Stimulated activated memory B cell treated with anti-CD40 and anti-IgM and Interleukin-4, amounts not matched to agents 10 μg/mL and 1 μg/mL and 100 μg/mL, for 72 hours (primary cell): ENCODE measurements around the gene AFG1L.
"Not testable (repeated sequence)": the region's sequence is repeated elsewhere in the genome, so short reads cannot be mapped to it uniquely, and the experiment has no call there.

Experiments
- ATAC-seq: fragments of 150-1000 bp; cut with Tn5 transposase; 2 replicates; pipeline ENCODE4 v1.10.0; 2021
- H3K27ac Mint-ChIP-seq: one replicate; pipeline ENCODE4 v1.8.0; 2022; ENCODE audit warnings: mild to moderate bottlenecking, mixed read lengths
- H3K27me3 Mint-ChIP-seq: one replicate; pipeline ENCODE4 v1.8.0; 2022; ENCODE audit warnings: mixed read lengths
- H3K36me3 Mint-ChIP-seq: one replicate; pipeline ENCODE4 v1.8.0; 2022; ENCODE audit warnings: mixed read lengths
- H3K4me1 Mint-ChIP-seq: one replicate; pipeline ENCODE4 v1.8.0; 2022; ENCODE audit warnings: mixed read lengths
- H3K4me3 Mint-ChIP-seq: one replicate; pipeline ENCODE4 v1.8.0; 2022; ENCODE audit warnings: mild to moderate bottlenecking, moderate library complexity, mixed read lengths
- H3K9me3 Mint-ChIP-seq: one replicate; pipeline ENCODE4 v1.8.0; 2022; ENCODE audit warnings: mixed read lengths

Gene AFG1L

GRCh38 chr6:108275976-108276375 lies 18.9 kb upstream of the AFG1L start:
- Mint-ChIP-seq H3K36me3 (no peaks in the 10 kb centered on the region), H3K27me3 (no peaks in the 10 kb centered on the region), H3K4me1 (no peaks in the 10 kb centered on the region), H3K27ac (no peak overlapping the region), H3K9me3 (no peaks in the 10 kb centered on the region), H3K4me3 (no peak overlapping the region)
- ATAC-seq = no peak

GRCh38 chr6:108277295-108277694 lies 17.6 kb upstream of the AFG1L start:
- H3K9me3 Mint-ChIP-seq = no peaks in the 10 kb centered on the region
- no peak overlapping the region for H3K27ac Mint-ChIP-seq
- no peaks in the 10 kb centered on the region for H3K27me3 Mint-ChIP-seq
- H3K36me3 Mint-ChIP-seq = no peaks in the 10 kb centered on the region
- ATAC-seq = no peak
- H3K4me1 Mint-ChIP-seq = no peaks in the 10 kb centered on the region
- H3K4me3 Mint-ChIP-seq = no peak overlapping the region

GRCh38 chr6:108277831-108278230 lies 17.0 kb upstream of the AFG1L start:
- Mint-ChIP-seq H3K27me3 (no peaks in the 10 kb centered on the region), H3K4me3 (no peak overlapping the region)
- no peak for ATAC-seq

GRCh38 chr6:108285381-108285780 lies 9.5 kb upstream of the AFG1L start:
- ATAC-seq = no peak
- no peak overlapping the region for H3K27ac Mint-ChIP-seq

More at GRCh38 chr6:108277831-108278230, 17.0 kb upstream of the AFG1L start:
- H3K9me3 Mint-ChIP-seq = no peaks in the 10 kb centered on the region
- H3K27ac Mint-ChIP-seq = no peak overlapping the region
- no peaks in the 10 kb centered on the region for H3K36me3 Mint-ChIP-seq
- H3K4me1 Mint-ChIP-seq = no peaks in the 10 kb centered on the region

GRCh38 chr6:108286366-108286765 lies 8.5 kb upstream of the AFG1L start:
- Mint-ChIP-seq H3K4me1 (peaks cover 5% of the 10 kb centered on the region), H3K36me3 (no peaks in the 10 kb centered on the region), H3K9me3 (no peaks in the 10 kb centered on the region), H3K27me3 (no peaks in the 10 kb centered on the region), H3K27ac (no peak overlapping the region), H3K4me3 (no peak overlapping the region)
- no peak for ATAC-seq

More at GRCh38 chr6:108285381-108285780, 9.5 kb upstream of the AFG1L start:
- Mint-ChIP-seq H3K9me3 (no peaks in the 10 kb centered on the region), H3K4me3 (no peak overlapping the region), H3K4me1 (peaks cover 5% of the 10 kb centered on the region), H3K36me3 (no peaks in the 10 kb centered on the region), H3K27me3 (no peaks in the 10 kb centered on the region)

- Mint-ChIP-seq H3K9me3 (no peaks in the 10 kb centered on the region), H3K4me3 (no peak overlapping the region), H3K4me1 (peaks cover 5% of the 10 kb centered on the region), H3K27me3 (no peaks in the 10 kb centered on the region), H3K27ac (no peak overlapping the region), H3K36me3 (no peaks in the 10 kb centered on the region)
- ATAC-seq = no peak
Observed at GRCh38 chr6:108287373-108287772, 7.5 kb upstream of the AFG1L start.

- ATAC-seq = no peak
- Mint-ChIP-seq H3K27ac (no peak overlapping the region), H3K9me3 (no peaks in the 10 kb centered on the region)
Observed at GRCh38 chr6:108288742-108289141, 6.1 kb upstream of the AFG1L start.

GRCh38 chr6:108291091-108291490 lies 3.8 kb upstream of the AFG1L start:
- Mint-ChIP-seq H3K9me3 (no peaks in the 10 kb centered on the region), H3K27ac (no peak overlapping the region), H3K4me3 (no peak overlapping the region), H3K4me1 (peaks cover 11% of the 10 kb centered on the region), H3K27me3 (no peaks in the 10 kb centered on the region), H3K36me3 (no peaks in the 10 kb centered on the region)
- ATAC-seq = no peak

More at GRCh38 chr6:108288742-108289141, 6.1 kb upstream of the AFG1L start:
- Mint-ChIP-seq H3K27me3 (no peaks in the 10 kb centered on the region), H3K4me1 (peaks cover 5% of the 10 kb centered on the region), H3K4me3 (no peak overlapping the region), H3K36me3 (no peaks in the 10 kb centered on the region)

- H3K4me1 Mint-ChIP-seq = peaks cover 11% of the 10 kb centered on the region
- H3K36me3 Mint-ChIP-seq, H3K4me3 Mint-ChIP-seq, ATAC-seq, H3K27me3 Mint-ChIP-seq, H3K27ac Mint-ChIP-seq, H3K9me3 Mint-ChIP-seq: not testable (repeated sequence)
Observed at GRCh38 chr6:108292561-108292960, 2.3 kb upstream of the AFG1L start.

GRCh38 chr6:108293527-108294296 lies 1.1 kb upstream of the AFG1L start:
- Mint-ChIP-seq H3K9me3 (no peaks in the 10 kb centered on the region), H3K36me3 (no peaks in the 10 kb centered on the region), H3K4me3 (peak overlapping the region; percentile 88), H3K27me3 (no peaks in the 10 kb centered on the region), H3K4me1 (peaks cover 14% of the 10 kb centered on the region), H3K27ac (peak overlapping the region; percentile 99)
- no peak for ATAC-seq

- H3K27me3 Mint-ChIP-seq = no peaks in the 10 kb centered on the region
- peaks cover 19% of the 10 kb centered on the region for H3K4me1 Mint-ChIP-seq
- no peaks in the 10 kb centered on the region for H3K9me3 Mint-ChIP-seq
- peak; percentile 67 for ATAC-seq
- H3K36me3 Mint-ChIP-seq = no peaks in the 10 kb centered on the region
- H3K4me3 Mint-ChIP-seq = peak overlapping the region; percentile 88
- peak overlapping the region; percentile 99 for H3K27ac Mint-ChIP-seq
Observed at GRCh38 chr6:108294297-108294726, 542 bp upstream of the AFG1L start.

- Mint-ChIP-seq H3K27ac (peak overlapping the region; percentile 99), H3K36me3 (no peaks in the 10 kb centered on the region), H3K9me3 (no peaks in the 10 kb centered on the region), H3K27me3 (no peaks in the 10 kb centered on the region), H3K4me1 (peaks cover 24% of the 10 kb centered on the region), H3K4me3 (peak overlapping the region; percentile 88)
- ATAC-seq = no peak
Observed at GRCh38 chr6:108295676-108296075, 822 bp downstream of the AFG1L start.

GRCh38 chr6:108302386-108302785 lies 7.5 kb downstream of the AFG1L start:
- Mint-ChIP-seq H3K4me1 (peaks cover 26% of the 10 kb centered on the region), H3K27me3 (no peaks in the 10 kb centered on the region), H3K27ac (no peak overlapping the region), H3K9me3 (no peaks in the 10 kb centered on the region), H3K4me3 (no peak overlapping the region), H3K36me3 (peaks cover 7% of the 10 kb centered on the region)
- ATAC-seq = no peak

GRCh38 chr6:108304646-108305045 lies 9.8 kb downstream of the AFG1L start:
- Mint-ChIP-seq H3K9me3 (no peaks in the 10 kb centered on the region), H3K27ac (no peak overlapping the region), H3K4me1 (peaks cover 16% of the 10 kb centered on the region), H3K27me3 (no peaks in the 10 kb centered on the region), H3K4me3 (no peak overlapping the region), H3K36me3 (peaks cover 7% of the 10 kb centered on the region)
- ATAC-seq = no peak

GRCh38 chr6:108308641-108309040 lies 13.8 kb downstream of the AFG1L start:
- peaks cover 28% of the 10 kb centered on the region for H3K4me1 Mint-ChIP-seq
- H3K36me3 Mint-ChIP-seq, H3K27me3 Mint-ChIP-seq, H3K9me3 Mint-ChIP-seq, H3K27ac Mint-ChIP-seq, ATAC-seq, H3K4me3 Mint-ChIP-seq: not testable (repeated sequence)

GRCh38 chr6:108309844-108310243 lies 15.0 kb downstream of the AFG1L start:
- Mint-ChIP-seq H3K27ac (no peak overlapping the region), H3K4me1 (peaks cover 35% of the 10 kb centered on the region), H3K27me3 (no peaks in the 10 kb centered on the region), H3K4me3 (no peak overlapping the region), H3K9me3 (no peaks in the 10 kb centered on the region), H3K36me3 (no peaks in the 10 kb centered on the region)
- no peak for ATAC-seq
